ENCODE measurements around the gene UTP25.

DNA sequence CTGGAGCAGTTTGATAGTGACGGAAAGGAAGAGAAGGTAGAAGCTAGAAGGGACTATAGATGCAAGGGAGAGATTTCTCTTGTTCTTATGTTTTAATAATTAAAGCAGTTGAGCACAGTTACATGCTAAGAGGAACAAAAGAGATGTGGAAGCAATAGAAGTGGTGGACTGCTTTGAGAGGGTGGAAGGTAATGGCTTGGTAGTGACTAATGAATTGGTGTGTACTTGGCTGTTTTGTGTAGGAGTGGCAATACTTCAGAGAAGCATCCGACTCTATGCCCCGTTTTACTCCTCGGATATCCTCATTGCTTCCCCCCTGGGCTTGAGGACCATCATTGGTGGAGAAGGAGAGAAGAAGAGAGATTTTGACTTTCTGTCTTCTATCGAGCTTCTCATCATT is 12.8 kb downstream of the UTP25 start:
- TF ChIP-seq CTCF (optimal IDR thresholded peaks at IDR 0.05 in 1 of 3, IDR thresholded peaks at IDR 0.05 in 1 of 3, conservative IDR thresholded peaks at IDR 0.05 in 1 of 3; ENCODE audit: extremely low read depth in 1 of 3, insufficient read depth in 2 of 3, low read length in 3 of 3) (no peak), EZH2 (IDR thresholded peaks at IDR 0.05; ENCODE audit: low read length) (no peak)
